Gastrocnemius medialis (tissue), 4 donors: ENCODE results near the gene MGAT5.

Experiments used
- POLR2A ChIP-seq, 2 donors: fragments of 450-650 bp; IDR thresholded peaks; one replicate each; pipeline ENCODE4 v1.6.1; 2017; ENCODE audit warnings: antibody characterized with exemption in 2 of 2, mild to moderate bottlenecking in 2 of 2, moderate library complexity in 2 of 2
- TF ChIP-seq, protein P1 (sequence below), 5 experiments: fragments of 450-650 bp in 3 of 5; fragments of 200-600 bp in 2 of 5; sonication (generic) in 2 of 5; IDR thresholded peaks in 4 of 5; conservative IDR thresholded peaks in 1 of 5; 1 replicate in 4 of 5; 2 replicates in 1 of 5; pipeline ENCODE4 v1.5.1; 2016 to 2019; ENCODE audit warnings: antibody characterized with exemption in 5 of 5, mild to moderate bottlenecking in 3 of 5, moderate library complexity in 3 of 5

DNA sequence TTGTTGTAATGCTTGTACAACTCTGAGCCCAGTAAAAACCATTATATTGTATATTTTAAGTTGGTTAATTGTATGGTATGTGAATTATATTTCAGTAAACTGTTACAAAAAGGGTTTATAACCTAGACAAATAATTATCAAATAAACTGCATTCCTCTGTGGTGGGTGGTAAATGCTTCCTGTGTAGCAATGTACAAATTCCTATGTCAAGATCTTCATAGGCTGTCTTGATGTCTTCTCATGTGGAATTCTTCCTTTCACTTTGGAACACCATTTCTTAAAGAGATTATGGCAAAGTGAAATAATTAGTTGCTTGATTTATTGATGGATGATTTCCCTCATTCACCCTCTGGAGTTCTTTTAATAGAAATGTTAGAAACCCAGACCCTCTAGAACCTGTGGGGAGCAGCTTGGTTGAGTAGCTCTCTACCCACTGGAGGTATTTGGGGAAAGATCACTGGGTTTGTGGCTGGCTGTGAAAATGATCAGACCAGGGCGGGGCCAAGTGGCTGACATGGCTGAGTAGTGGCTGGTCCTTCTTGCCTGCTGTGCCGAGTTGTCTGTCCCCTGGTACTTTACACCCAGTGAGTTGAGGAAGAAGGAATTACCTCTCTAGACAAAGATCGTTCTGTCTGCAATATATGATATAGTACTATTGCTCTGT is 22.4 kb upstream of the MGAT5 start:
- TF ChIP-seq POLR2A (IDR thresholded peaks at IDR 0.05), result no peak
- TF ChIP-seq, protein P1, sequence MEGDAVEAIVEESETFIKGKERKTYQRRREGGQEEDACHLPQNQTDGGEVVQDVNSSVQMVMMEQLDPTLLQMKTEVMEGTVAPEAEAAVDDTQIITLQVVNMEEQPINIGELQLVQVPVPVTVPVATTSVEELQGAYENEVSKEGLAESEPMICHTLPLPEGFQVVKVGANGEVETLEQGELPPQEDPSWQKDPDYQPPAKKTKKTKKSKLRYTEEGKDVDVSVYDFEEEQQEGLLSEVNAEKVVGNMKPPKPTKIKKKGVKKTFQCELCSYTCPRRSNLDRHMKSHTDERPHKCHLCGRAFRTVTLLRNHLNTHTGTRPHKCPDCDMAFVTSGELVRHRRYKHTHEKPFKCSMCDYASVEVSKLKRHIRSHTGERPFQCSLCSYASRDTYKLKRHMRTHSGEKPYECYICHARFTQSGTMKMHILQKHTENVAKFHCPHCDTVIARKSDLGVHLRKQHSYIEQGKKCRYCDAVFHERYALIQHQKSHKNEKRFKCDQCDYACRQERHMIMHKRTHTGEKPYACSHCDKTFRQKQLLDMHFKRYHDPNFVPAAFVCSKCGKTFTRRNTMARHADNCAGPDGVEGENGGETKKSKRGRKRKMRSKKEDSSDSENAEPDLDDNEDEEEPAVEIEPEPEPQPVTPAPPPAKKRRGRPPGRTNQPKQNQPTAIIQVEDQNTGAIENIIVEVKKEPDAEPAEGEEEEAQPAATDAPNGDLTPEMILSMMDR (IDR thresholded peaks at IDR 0.05 in 4 of 5, conservative IDR thresholded peaks at IDR 0.05 in 1 of 5), result no peak
